HCT116 (cell line): ENCODE measurements around the gene PPIF. TPM values are rescaled to one million over a fixed set of nuclear protein-coding genes. Genes with fewer than 3 reads are reported as not detected.

Experiments
- ATAC-seq: fragments of 200-7000 bp; cut with Tn5 transposase; 2 replicates; pipeline ENCODE4 v1.9.1; 2020; ENCODE audit warnings: mild to moderate bottlenecking, moderate library complexity
- BruUV-seq: library from RNA; stranded (reverse); fragments of 400-500 nt; replicated peaks from 2 replicates; lab custom pipeline; 2021; lab: Mats Ljungman, UMichigan
- CTCF ChIA-PET: fragments of 300-600 bp; sonication (Branson Sonifier 250); formaldehyde crosslinking; loops from one replicate; lab custom pipeline; 2021; ENCODE audit warnings: antibody characterized with exemption; lab: Charles Lee
- POLR2A ChIA-PET: fragments of 300-600, 350-600 bp; sonication (Branson Sonifier 250); formaldehyde crosslinking; loops from one replicate; lab custom pipeline; 2021; ENCODE audit warnings: antibody characterized with exemption; lab: Charles Lee
- RAD21 ChIA-PET, 2 experiments: fragments of 300-600 bp; sonication (Branson Sonifier 250); formaldehyde crosslinking; loops; one replicate each; lab custom pipeline; 2023; ENCODE audit warnings: low total read pairs in 2 of 2; ENCODE audit not compliant: uncharacterized antibody in 2 of 2, unreplicated experiment in 2 of 2, low non-redundant PET in 1 of 2; lab: Charles Lee
- DNase-seq: peaks from one replicate; pipeline ENCODE4 v3.0.0-alpha.2; 2010; ENCODE audit warnings: low read depth, low spot score
- H2AFZ ChIP-seq: fragments of 200-600 bp; shearing (Covaris generic), sonication (generic); 2 replicates; pipeline ENCODE4 v1.6.1; 2017; ENCODE audit warnings: low read depth, mixed run types, mixed read lengths, antibody characterized with exemption, low read length; ENCODE audit not compliant: poor library complexity, severe bottlenecking
- H3K27ac ChIP-seq: 2 replicates; pipeline ENCODE4 v1.5.1; 2012; ENCODE audit warnings: low read depth, low read length
- H3K27me3 ChIP-seq: fragments of 200-600 bp; sonication (generic); 2 replicates; pipeline ENCODE4 v1.6.1; 2016; ENCODE audit warnings: mixed run types, low read length, mixed read lengths; ENCODE audit not compliant: insufficient read depth
- H3K36me3 ChIP-seq, 2 experiments: fragments of 200-500 bp in 1 of 2; fragments of 200-600 bp in 1 of 2; sonication (Bioruptor generic) in 1 of 2; sonication (generic) in 1 of 2; 2 replicates each; pipeline versions ENCODE4 v1.5.1 to v1.6.1; 2014 to 2016; ENCODE audit warnings: low read length in 2 of 2, inconsistent platforms in 1 of 2, mixed read lengths in 1 of 2, mixed run types in 1 of 2; ENCODE audit not compliant: insufficient read depth in 2 of 2, control insufficient read depth in 1 of 2
- H3K4me1 ChIP-seq, 2 experiments: fragments of 200-600 bp in 1 of 2; sonication (generic) in 1 of 2; 2 replicates each; pipeline versions ENCODE4 v1.5.1 to v1.6.1; 2012 to 2017; ENCODE audit warnings: low read length in 2 of 2, inconsistent platforms in 1 of 2, mild to moderate bottlenecking in 1 of 2, mixed read lengths in 1 of 2, mixed run types in 1 of 2, moderate library complexity in 1 of 2; ENCODE audit not compliant: insufficient read depth in 2 of 2, control insufficient read depth in 1 of 2
- H3K4me2 ChIP-seq: fragments of 200-600 bp; sonication (generic); 2 replicates; pipeline ENCODE4 v1.6.1; 2017; ENCODE audit warnings: mixed run types, low read length, mixed read lengths
- H3K4me3 ChIP-seq, 2 experiments: fragments of 200-600 bp in 1 of 2; sonication (generic) in 1 of 2; replicated peaks in 1 of 2; 2 replicates each; pipeline ENCODE4 v1.5.1; 2011 to 2016; ENCODE audit warnings: low read length in 2 of 2, control low read depth in 1 of 2, low read depth in 1 of 2, mild to moderate bottlenecking in 1 of 2, mixed read lengths in 1 of 2, mixed run types in 1 of 2
- H3K79me2 ChIP-seq: fragments of 200-600 bp; sonication (generic); 2 replicates; pipeline ENCODE4 v1.6.1; 2017; ENCODE audit warnings: mild to moderate bottlenecking, mixed run types, low read length, moderate library complexity, mixed read lengths; ENCODE audit not compliant: insufficient read depth
- H3K9ac ChIP-seq: fragments of 200-600 bp; sonication (generic); 2 replicates; pipeline ENCODE4 v1.6.1; 2016; ENCODE audit warnings: low read length, mixed read lengths
- H3K9me2 ChIP-seq: fragments of 200-600 bp; sonication (generic), shearing (Covaris generic); 2 replicates; pipeline ENCODE4 v1.6.1; 2017; ENCODE audit warnings: mixed run types, mild to moderate bottlenecking, moderate library complexity; ENCODE audit not compliant: insufficient read depth
- H3K9me3 ChIP-seq, 2 experiments: fragments of 200-500 bp in 1 of 2; fragments of 200-600 bp in 1 of 2; sonication (Bioruptor generic) in 1 of 2; sonication (generic) in 1 of 2; 2 replicates each; pipeline ENCODE4 v1.6.1; 2014 to 2017; ENCODE audit warnings: low read length in 2 of 2, mixed read lengths in 2 of 2, inconsistent platforms in 1 of 2, low read depth in 1 of 2, mild to moderate bottlenecking in 1 of 2, mixed run types in 1 of 2, moderate library complexity in 1 of 2; ENCODE audit not compliant: control insufficient read depth in 1 of 2, insufficient read depth in 1 of 2
- H4K20me1 ChIP-seq: fragments of 200-600 bp; sonication (generic), shearing (Covaris generic); 2 replicates; pipeline ENCODE4 v1.6.1; 2017; ENCODE audit warnings: mixed run types, mild to moderate bottlenecking, moderate library complexity; ENCODE audit not compliant: insufficient read depth
- CBX3 ChIP-seq: IDR thresholded peaks from 2 replicates; pipeline ENCODE4 v1.6.1; 2012; ENCODE audit warnings: low read depth
- CEBPB ChIP-seq: IDR thresholded peaks from 2 replicates; pipeline ENCODE4 v1.6.1; 2012; ENCODE audit warnings: low read depth
- CTCF ChIP-seq, 3 experiments: fragments of 200-600 bp in 1 of 3; sonication (generic) in 1 of 3; IDR thresholded peaks in 2 of 3; conservative IDR thresholded peaks in 1 of 3; 2 replicates each; pipeline ENCODE4 v1.5.1; 2012 to 2017; ENCODE audit warnings: low read depth in 2 of 3, low read length in 2 of 3, antibody characterized with exemption in 1 of 3, borderline replicate concordance in 1 of 3, control low read depth in 1 of 3, mild to moderate bottlenecking in 1 of 3, mixed read lengths in 1 of 3, mixed run types in 1 of 3, moderate library complexity in 1 of 3; ENCODE audit not compliant: insufficient read depth in 1 of 3
- EZH2 ChIP-seq: fragments of 200-600 bp; sonication (generic); IDR thresholded peaks from 2 replicates; pipeline ENCODE4 v1.6.1; 2017; ENCODE audit warnings: antibody characterized with exemption, mixed run types
- FOSL1 ChIP-seq: IDR thresholded peaks from 2 replicates; pipeline ENCODE4 v1.6.1; 2012; ENCODE audit warnings: low read depth
- JUND ChIP-seq: IDR thresholded peaks from 2 replicates; pipeline ENCODE4 v1.6.1; 2012
- POLR2AphosphoS5 ChIP-seq: IDR thresholded peaks from 2 replicates; pipeline ENCODE4 v1.6.1; 2011; ENCODE audit warnings: mild to moderate bottlenecking, low read depth, low read length, moderate library complexity
- RAD21 ChIP-seq: IDR thresholded peaks from 2 replicates; pipeline ENCODE4 v1.6.1; 2012; ENCODE audit warnings: low read depth, mild to moderate bottlenecking
- REST ChIP-seq: IDR thresholded peaks from 2 replicates; pipeline ENCODE4 v1.6.1; 2012; ENCODE audit warnings: low read depth
- YY1 ChIP-seq: IDR thresholded peaks from 2 replicates; pipeline ENCODE4 v1.6.1; 2011; ENCODE audit warnings: low read length, low read depth, moderate library complexity, mild to moderate bottlenecking; ENCODE audit not compliant: insufficient replicate concordance; ENCODE audit errors: extremely low read depth
- ZBTB33 ChIP-seq: IDR thresholded peaks from 2 replicates; pipeline ENCODE4 v1.6.1; 2011; ENCODE audit warnings: mild to moderate bottlenecking, low read length, moderate library complexity; ENCODE audit not compliant: insufficient replicate concordance; ENCODE audit errors: extremely low read depth
- ZFX ChIP-seq: fragments of 450-650 bp; IDR thresholded peaks from 2 replicates; pipeline ENCODE4 v1.6.1; 2017
- intact Hi-C: fragments of 100-400 bp; cut with micrococcal nuclease; formaldehyde crosslinking; loops from 2 replicates; pipeline ENCODE4 v1.10.0; 2022
- total RNA-seq: library from RNA; stranded (reverse); gene quantifications from one replicate; pipeline ENCODE4 v1.2.1, GENCODE V29; 2021; ENCODE audit not compliant: unreplicated experiment

PPIF gene
- total RNA-seq, 1 experiment from 2014 or later = 85.0 TPM

- TF ChIP-seq CTCF (IDR thresholded peaks at IDR 0.05 in 2 of 3, conservative IDR thresholded peaks at IDR 0.05 in 1 of 3; ENCODE audit: borderline replicate concordance in 1 of 3, insufficient read depth in 1 of 3, low read depth in 2 of 3, low read length in 2 of 3) = no peak
- no peak for TF ChIP-seq CEBPB
- no peak for TF ChIP-seq FOSL1
These were observed 23.1 kb upstream of the PPIF start (continued) for GRCh38 chr10:79324032-79324695.

- Histone ChIP-seq H3K79me2 (no peaks in the 10 kb centered on the region), H3K4me2 (no peak overlapping the region), H2AFZ (no peak overlapping the region), H3K9me3 (no peaks in the 10 kb centered on the region), H3K9ac (no peak overlapping the region), H3K4me3 (no peak overlapping the region), H3K27ac (no peak overlapping the region), H3K9me2 (no peaks in the 10 kb centered on the region), H3K27me3 (no peaks in the 10 kb centered on the region), H3K36me3 (no peaks in the 10 kb centered on the region), H3K4me1 (peaks cover 0 to 29% of the 10 kb centered on the region in 2 experiments; a peak in 3 of 4 replicates), H4K20me1 (no peaks in the 10 kb centered on the region)
- no TSS peak for BruUV-seq
- ATAC-seq = no peak
- TF ChIP-seq ZFX (no peak), CEBPB (no peak), POLR2AphosphoS5 (no peak), ZBTB33 (no peak), REST (no peak), RAD21 (no peak), YY1 (no peak), JUND (no peak), CBX3 (no peak), EZH2 (no peak), CTCF (IDR thresholded peaks at IDR 0.05 in 2 of 3, conservative IDR thresholded peaks at IDR 0.05 in 1 of 3; ENCODE audit: borderline replicate concordance in 1 of 3, insufficient read depth in 1 of 3, low read depth in 2 of 3, low read length in 2 of 3) (no peak)
- CTCF ChIA-PET = no interaction called here
- intact Hi-C loops = no loop called here
- no peak for DNase-seq
- POLR2A ChIA-PET = no interaction called here
- RAD21 ChIA-PET = no interaction called here
These were observed 20.7 kb upstream of the PPIF start for GRCh38 chr10:79326361-79327089.
